Measurements from ENCODE around the gene FITM1.

DNA sequence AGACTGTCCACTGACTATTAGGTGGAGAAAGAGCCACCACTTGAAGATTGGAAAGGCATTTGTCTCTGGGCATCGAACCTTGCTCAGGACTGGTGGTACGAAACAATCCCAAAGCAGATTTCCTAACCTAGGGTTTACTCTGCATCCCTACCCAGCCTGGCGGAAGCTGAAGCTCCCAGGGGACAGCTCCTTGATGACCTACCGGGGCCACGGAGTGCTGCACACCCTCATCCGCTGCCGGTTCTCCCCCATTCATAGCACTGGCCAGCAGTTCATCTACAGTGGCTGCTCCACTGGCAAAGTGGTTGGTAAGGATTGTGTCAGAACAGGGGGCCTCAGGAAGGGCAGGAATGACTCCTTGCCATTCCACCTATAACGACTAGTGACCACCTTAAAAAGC is 9.2 kb upstream of the FITM1 start:
- TF ChIP-seq POLR2A (IDR thresholded peaks at IDR 0.05) (no peak), POLR2AphosphoS5 (IDR thresholded peaks at IDR 0.05) (no peak)
- TF ChIP-seq, protein P1, sequence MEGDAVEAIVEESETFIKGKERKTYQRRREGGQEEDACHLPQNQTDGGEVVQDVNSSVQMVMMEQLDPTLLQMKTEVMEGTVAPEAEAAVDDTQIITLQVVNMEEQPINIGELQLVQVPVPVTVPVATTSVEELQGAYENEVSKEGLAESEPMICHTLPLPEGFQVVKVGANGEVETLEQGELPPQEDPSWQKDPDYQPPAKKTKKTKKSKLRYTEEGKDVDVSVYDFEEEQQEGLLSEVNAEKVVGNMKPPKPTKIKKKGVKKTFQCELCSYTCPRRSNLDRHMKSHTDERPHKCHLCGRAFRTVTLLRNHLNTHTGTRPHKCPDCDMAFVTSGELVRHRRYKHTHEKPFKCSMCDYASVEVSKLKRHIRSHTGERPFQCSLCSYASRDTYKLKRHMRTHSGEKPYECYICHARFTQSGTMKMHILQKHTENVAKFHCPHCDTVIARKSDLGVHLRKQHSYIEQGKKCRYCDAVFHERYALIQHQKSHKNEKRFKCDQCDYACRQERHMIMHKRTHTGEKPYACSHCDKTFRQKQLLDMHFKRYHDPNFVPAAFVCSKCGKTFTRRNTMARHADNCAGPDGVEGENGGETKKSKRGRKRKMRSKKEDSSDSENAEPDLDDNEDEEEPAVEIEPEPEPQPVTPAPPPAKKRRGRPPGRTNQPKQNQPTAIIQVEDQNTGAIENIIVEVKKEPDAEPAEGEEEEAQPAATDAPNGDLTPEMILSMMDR (IDR thresholded peaks at IDR 0.05) = no peak
